ENCODE data around the gene SHH. TPM values are rescaled to one million over a fixed set of nuclear protein-coding genes. Genes with fewer than 3 reads are reported as not detected.

SHH gene
- total RNA-seq, 1 experiment from 2014 or later: not detected

- ChIA-PET POLR2A (ENCODE audit: low non-redundant PET) (no interaction called here), CTCF (no interaction called here)
- H3K27ac ChIP-seq (ENCODE audit: low read depth, low read length, poor library complexity, severe bottlenecking): no peak overlapping the region
Measured at GRCh38 chr7:155860461-155860839, 48.2 kb upstream of the SHH start.

DNA sequence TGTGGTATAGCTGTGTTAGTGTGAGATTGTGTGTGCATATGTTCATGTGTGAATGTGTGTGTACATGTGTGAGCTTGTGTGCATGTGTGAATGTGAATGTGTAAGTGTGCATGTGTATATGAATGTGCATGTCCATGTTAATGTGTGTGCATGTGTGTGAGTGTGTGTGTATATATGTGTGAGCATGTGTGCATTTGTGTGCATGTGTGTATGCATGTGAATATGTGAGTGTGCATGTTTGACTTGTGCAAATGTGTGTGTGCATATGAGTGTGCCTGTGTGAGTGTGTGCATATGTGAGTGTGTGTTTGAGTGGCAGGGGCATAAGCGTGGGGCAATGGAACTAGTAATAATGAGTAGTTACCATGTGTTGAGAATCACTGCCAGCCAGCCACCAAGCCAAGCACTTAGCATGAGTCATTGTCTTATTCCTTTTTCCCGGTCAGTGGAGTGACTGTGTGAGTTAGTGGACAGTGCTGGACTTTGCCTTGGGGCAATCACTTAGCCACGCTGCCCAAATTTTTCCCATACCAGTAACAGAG, 46.3 kb upstream of the SHH start:
- no TSS peak for BruUV-seq (replicated peaks)
- no peaks in the 10 kb centered on the region for H3K4me1 ChIP-seq (ENCODE audit: insufficient read depth, low read length, poor library complexity, severe bottlenecking)
- peaks cover 27% of the 10 kb centered on the region for H3K27me3 ChIP-seq (replicated peaks; ENCODE audit: insufficient read depth, low read depth, low read length, poor library complexity)
- intact Hi-C loops (cut with micrococcal nuclease; ENCODE audit: unreplicated experiment): no loop called here
- no peaks in the 10 kb centered on the region for H3K9me3 ChIP-seq (ENCODE audit: low read depth, low read length, poor library complexity, severe bottlenecking)
- no peaks in the 10 kb centered on the region for H3K36me3 ChIP-seq (ENCODE audit: insufficient read depth, low read length, poor library complexity, severe bottlenecking)
- ChIA-PET CTCF (no interaction called here), POLR2A (ENCODE audit: low non-redundant PET) (no interaction called here)
- no peak for DNase-seq (ENCODE audit: low spot score)
- TF ChIP-seq EZH2 (IDR thresholded peaks at IDR 0.05; ENCODE audit: borderline replicate concordance, low read depth, low read length, poor library complexity, severe bottlenecking): no peak
- no peak for TF ChIP-seq CTCF (conservative IDR thresholded peaks at IDR 0.05; ENCODE audit: low read depth, low read length)
- H3K27ac ChIP-seq (ENCODE audit: low read depth, low read length, poor library complexity, severe bottlenecking): no peak overlapping the region
- H3K4me3 ChIP-seq (ENCODE audit: low read depth, low read length, poor library complexity, severe bottlenecking): no peak overlapping the region

More at GRCh38 chr7:155860461-155860839, 48.2 kb upstream of the SHH start:
- no peak for TF ChIP-seq EZH2 (IDR thresholded peaks at IDR 0.05; ENCODE audit: borderline replicate concordance, low read depth, low read length, poor library complexity, severe bottlenecking)
- TF ChIP-seq CTCF (conservative IDR thresholded peaks at IDR 0.05; ENCODE audit: low read depth, low read length): no peak
- H3K27me3 ChIP-seq (replicated peaks; ENCODE audit: insufficient read depth, low read depth, low read length, poor library complexity): peaks cover 28% of the 10 kb centered on the region
- no TSS peak for BruUV-seq (replicated peaks)
- H3K4me1 ChIP-seq (ENCODE audit: insufficient read depth, low read length, poor library complexity, severe bottlenecking): no peaks in the 10 kb centered on the region
- H3K4me3 ChIP-seq (ENCODE audit: low read depth, low read length, poor library complexity, severe bottlenecking): no peak overlapping the region
- DNase-seq (ENCODE audit: low spot score): no peak
- H3K36me3 ChIP-seq (ENCODE audit: insufficient read depth, low read length, poor library complexity, severe bottlenecking): no peaks in the 10 kb centered on the region
- H3K9me3 ChIP-seq (ENCODE audit: low read depth, low read length, poor library complexity, severe bottlenecking): no peaks in the 10 kb centered on the region
- intact Hi-C loops (cut with micrococcal nuclease; ENCODE audit: unreplicated experiment): no loop called here

GRCh38 chr7:155857141-155857540, 44.9 kb upstream of the SHH start:
- CTCF ChIA-PET: no interaction called here
- BruUV-seq (replicated peaks): no TSS peak
- H3K36me3 ChIP-seq (ENCODE audit: insufficient read depth, low read length, poor library complexity, severe bottlenecking): no peaks in the 10 kb centered on the region
- TF ChIP-seq EZH2 (IDR thresholded peaks at IDR 0.05; ENCODE audit: borderline replicate concordance, low read depth, low read length, poor library complexity, severe bottlenecking): no peak
- TF ChIP-seq CTCF (conservative IDR thresholded peaks at IDR 0.05; ENCODE audit: low read depth, low read length): no peak
- peaks cover 39% of the 10 kb centered on the region for H3K27me3 ChIP-seq (replicated peaks; ENCODE audit: insufficient read depth, low read depth, low read length, poor library complexity)
- no peak overlapping the region for H3K4me3 ChIP-seq (ENCODE audit: low read depth, low read length, poor library complexity, severe bottlenecking)
- no peak for DNase-seq (ENCODE audit: low spot score)
- POLR2A ChIA-PET (ENCODE audit: low non-redundant PET): no interaction called here
- no peaks in the 10 kb centered on the region for H3K4me1 ChIP-seq (ENCODE audit: insufficient read depth, low read length, poor library complexity, severe bottlenecking)
- H3K27ac ChIP-seq (ENCODE audit: low read depth, low read length, poor library complexity, severe bottlenecking): no peak overlapping the region
- H3K9me3 ChIP-seq (ENCODE audit: low read depth, low read length, poor library complexity, severe bottlenecking): no peaks in the 10 kb centered on the region
- intact Hi-C loops (cut with micrococcal nuclease; ENCODE audit: unreplicated experiment): no loop called here
